Osteocyte (in vitro differentiated cells): ENCODE results near the gene SETD4. TPM values are rescaled to one million over a fixed set of nuclear protein-coding genes. Genes with fewer than 3 reads are reported as not detected.
"Not testable (repeated sequence)": the region's sequence is repeated elsewhere in the genome, so short reads cannot be mapped to it uniquely, and the experiment has no call there.

ENCODE experiments used
- DNase-seq: peaks from one replicate; pipeline ENCODE4 v3.0.0; 2021; ENCODE audit warnings: mixed read lengths; ENCODE audit not compliant: unreplicated experiment; ENCODE audit errors: extremely low spot score
- H3K27ac Mint-ChIP-seq: one replicate; pipeline ENCODE4 v1.8.0; 2021; ENCODE audit warnings: mild to moderate bottlenecking, mixed read lengths; ENCODE audit not compliant: unreplicated experiment
- H3K27me3 Mint-ChIP-seq: one replicate; pipeline ENCODE4 v1.8.0; 2021; ENCODE audit warnings: mixed read lengths; ENCODE audit not compliant: unreplicated experiment
- H3K36me3 Mint-ChIP-seq: one replicate; pipeline ENCODE4 v1.8.0; 2021; ENCODE audit warnings: mixed read lengths; ENCODE audit not compliant: unreplicated experiment
- H3K4me1 Mint-ChIP-seq: one replicate; pipeline ENCODE4 v1.8.0; 2021; ENCODE audit warnings: mixed read lengths; ENCODE audit not compliant: unreplicated experiment
- H3K4me3 Mint-ChIP-seq: one replicate; pipeline ENCODE4 v1.8.0; 2021; ENCODE audit warnings: mild to moderate bottlenecking, moderate library complexity, mixed read lengths; ENCODE audit not compliant: unreplicated experiment
- H3K9me3 Mint-ChIP-seq: one replicate; pipeline ENCODE4 v1.8.0; 2021; ENCODE audit warnings: mixed read lengths; ENCODE audit not compliant: unreplicated experiment
- total RNA-seq: library from RNA; stranded (reverse); gene quantifications from 2 replicates; pipeline ENCODE4 v1.2.1, GENCODE V29; 2021
- TF ChIP-seq, protein P1 (sequence below): fragments of 200-600 bp; sonication (generic); IDR thresholded peaks from 2 replicates; pipeline ENCODE4 v1.5.0; 2021; ENCODE audit warnings: antibody characterized with exemption, mild to moderate bottlenecking, moderate library complexity

SETD4 gene
- total RNA-seq, 1 donor from 2014 or later = 16.6 TPM

DNA sequence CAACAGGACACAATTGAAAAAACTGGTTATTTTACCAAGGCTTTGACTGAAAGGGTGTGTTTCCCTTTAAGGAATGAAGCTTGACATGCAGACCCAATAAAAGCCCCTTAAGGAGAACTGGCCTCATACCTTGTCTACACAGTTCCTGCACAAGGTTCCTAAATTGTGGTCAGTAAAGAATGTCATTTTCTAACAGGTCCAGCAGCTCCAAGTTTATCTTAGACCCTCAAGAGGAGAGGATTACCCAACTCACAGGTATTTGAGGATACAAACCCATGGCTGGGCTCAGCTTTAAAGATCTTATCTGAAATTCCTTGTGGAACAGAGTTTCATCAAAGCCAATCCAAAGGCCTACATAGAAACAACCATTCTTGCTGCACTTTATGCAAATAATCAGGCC is 43.1 kb upstream of the SETD4 start:
- no peak overlapping the region for H3K27ac Mint-ChIP-seq
- H3K36me3 Mint-ChIP-seq = no peaks in the 10 kb centered on the region
- peaks cover 65% of the 10 kb centered on the region for H3K27me3 Mint-ChIP-seq
- no peak overlapping the region for H3K4me3 Mint-ChIP-seq
- TF ChIP-seq, protein P1, sequence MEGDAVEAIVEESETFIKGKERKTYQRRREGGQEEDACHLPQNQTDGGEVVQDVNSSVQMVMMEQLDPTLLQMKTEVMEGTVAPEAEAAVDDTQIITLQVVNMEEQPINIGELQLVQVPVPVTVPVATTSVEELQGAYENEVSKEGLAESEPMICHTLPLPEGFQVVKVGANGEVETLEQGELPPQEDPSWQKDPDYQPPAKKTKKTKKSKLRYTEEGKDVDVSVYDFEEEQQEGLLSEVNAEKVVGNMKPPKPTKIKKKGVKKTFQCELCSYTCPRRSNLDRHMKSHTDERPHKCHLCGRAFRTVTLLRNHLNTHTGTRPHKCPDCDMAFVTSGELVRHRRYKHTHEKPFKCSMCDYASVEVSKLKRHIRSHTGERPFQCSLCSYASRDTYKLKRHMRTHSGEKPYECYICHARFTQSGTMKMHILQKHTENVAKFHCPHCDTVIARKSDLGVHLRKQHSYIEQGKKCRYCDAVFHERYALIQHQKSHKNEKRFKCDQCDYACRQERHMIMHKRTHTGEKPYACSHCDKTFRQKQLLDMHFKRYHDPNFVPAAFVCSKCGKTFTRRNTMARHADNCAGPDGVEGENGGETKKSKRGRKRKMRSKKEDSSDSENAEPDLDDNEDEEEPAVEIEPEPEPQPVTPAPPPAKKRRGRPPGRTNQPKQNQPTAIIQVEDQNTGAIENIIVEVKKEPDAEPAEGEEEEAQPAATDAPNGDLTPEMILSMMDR = no peak
- no peak for DNase-seq
- peaks cover 10% of the 10 kb centered on the region for H3K4me1 Mint-ChIP-seq
- peaks cover 4% of the 10 kb centered on the region for H3K9me3 Mint-ChIP-seq

DNA sequence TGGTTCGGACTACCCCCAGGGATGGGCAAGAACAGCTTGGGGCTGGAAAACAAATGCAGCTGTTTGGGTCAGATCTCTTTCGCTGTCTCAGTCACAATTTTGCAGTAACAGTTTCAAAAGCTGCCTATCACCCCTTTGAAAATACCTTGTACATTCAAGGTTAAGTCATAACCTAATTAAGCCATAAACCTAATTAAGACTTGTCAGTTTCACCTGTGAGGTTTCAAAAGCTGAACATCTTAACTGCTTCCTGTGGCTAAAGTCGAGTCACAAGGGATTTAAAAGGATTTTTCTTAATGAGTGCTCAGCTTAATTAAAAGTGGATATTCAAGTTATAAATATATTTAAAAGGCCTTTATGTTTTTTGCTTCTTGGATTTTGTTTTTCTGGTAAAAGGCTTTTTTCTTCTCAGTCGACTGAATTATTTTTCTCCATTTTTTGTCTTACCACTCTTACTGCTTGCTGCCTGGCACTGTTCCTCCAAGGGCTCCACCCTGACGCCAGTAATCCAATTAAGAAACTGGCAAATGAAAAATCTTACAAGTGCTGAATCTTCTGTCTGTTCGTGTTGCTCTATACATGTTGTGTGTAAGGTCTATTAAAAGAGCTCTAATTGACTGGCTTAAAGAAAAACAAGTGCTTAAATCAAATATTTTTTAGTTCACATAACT is 40.8 kb upstream of the SETD4 start:
- H3K36me3 Mint-ChIP-seq = no peaks in the 10 kb centered on the region
- DNase-seq = no peak
- H3K4me3 Mint-ChIP-seq = no peak overlapping the region
- TF ChIP-seq, protein P1 = no peak
- no peaks in the 10 kb centered on the region for H3K9me3 Mint-ChIP-seq
- no peak overlapping the region for H3K27ac Mint-ChIP-seq
- H3K27me3 Mint-ChIP-seq = peaks cover 44% of the 10 kb centered on the region
- peaks cover 19% of the 10 kb centered on the region for H3K4me1 Mint-ChIP-seq

DNA sequence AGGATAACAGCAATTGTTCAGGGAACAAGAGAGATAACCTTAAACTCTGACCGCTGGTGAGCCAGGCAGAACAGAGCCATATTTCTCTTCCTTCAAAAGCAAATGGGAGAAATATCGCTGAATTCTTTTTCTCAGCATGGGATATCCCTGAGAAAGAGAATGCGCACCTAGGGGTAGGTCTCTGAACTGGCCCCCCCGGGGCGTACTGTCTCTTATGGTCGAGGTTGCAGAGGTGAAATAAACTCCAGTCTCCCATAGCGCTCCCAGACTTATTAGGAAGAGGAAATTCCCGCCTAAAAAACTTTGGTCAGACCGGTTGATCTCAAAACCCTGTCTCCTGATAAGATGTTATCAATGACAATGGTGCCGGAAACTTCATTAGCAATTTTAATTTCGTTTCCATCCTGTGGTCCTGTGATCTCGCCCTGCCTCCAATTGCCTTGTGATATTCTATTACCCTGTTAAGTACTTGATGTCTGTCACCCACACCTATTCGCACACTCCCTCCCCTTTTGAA is 39.4 kb upstream of the SETD4 start:
- not testable (repeated sequence) for DNase-seq, H3K27ac Mint-ChIP-seq, H3K9me3 Mint-ChIP-seq, H3K36me3 Mint-ChIP-seq, H3K4me3 Mint-ChIP-seq
- Mint-ChIP-seq H3K4me1 (peaks cover 15% of the 10 kb centered on the region), H3K27me3 (peaks cover 30% of the 10 kb centered on the region)

DNA sequence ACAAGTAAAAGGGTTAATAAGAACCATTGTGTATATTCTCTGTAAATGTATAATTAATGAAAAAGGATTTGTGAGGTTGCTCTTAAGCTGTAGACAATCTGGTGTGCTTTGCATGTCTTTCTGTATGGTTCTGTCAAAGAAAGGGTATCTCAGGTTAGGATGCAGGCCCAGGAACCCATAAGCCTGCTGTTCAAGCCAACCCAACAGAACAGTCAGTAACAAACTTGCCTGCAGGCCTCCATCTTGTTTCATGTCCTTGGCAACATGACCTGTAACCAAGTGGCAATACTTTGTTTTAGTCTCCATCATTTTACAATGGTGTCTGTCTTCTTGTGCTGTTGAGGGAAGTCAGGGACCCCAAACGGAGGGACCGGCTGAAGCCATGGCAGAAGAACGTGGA is 38.7 kb upstream of the SETD4 start:
- Mint-ChIP-seq H3K4me3 (no peak overlapping the region), H3K36me3 (no peaks in the 10 kb centered on the region), H3K9me3 (no peaks in the 10 kb centered on the region), H3K4me1 (peaks cover 9% of the 10 kb centered on the region), H3K27ac (no peak overlapping the region), H3K27me3 (peaks cover 23% of the 10 kb centered on the region)
- TF ChIP-seq, protein P1 = no peak
- DNase-seq = no peak

DNA sequence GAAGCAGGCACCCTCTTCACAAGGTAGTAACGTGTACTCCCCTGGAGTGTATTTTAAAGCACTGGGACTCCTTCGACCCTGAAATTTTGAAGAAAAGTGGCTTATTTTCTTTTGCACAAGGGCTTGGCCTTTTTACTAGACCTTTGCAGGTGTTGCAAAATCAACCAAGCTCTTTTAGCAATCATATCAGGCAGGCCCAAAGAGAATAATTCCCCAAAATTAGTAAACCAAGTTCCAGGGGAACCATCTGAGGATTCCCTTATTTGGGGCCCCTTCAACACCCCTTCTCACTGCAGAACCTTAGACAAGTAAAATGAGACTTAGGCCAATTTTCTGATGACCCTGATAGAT is 37.8 kb upstream of the SETD4 start:
- no peak overlapping the region for H3K27ac Mint-ChIP-seq
- TF ChIP-seq, protein P1 = no peak
- no peak overlapping the region for H3K4me3 Mint-ChIP-seq
- H3K27me3 Mint-ChIP-seq = peaks cover 14% of the 10 kb centered on the region
- H3K9me3 Mint-ChIP-seq = peaks cover 7% of the 10 kb centered on the region
- DNase-seq = no peak
- peaks cover 9% of the 10 kb centered on the region for H3K4me1 Mint-ChIP-seq
- H3K36me3 Mint-ChIP-seq = no peaks in the 10 kb centered on the region
